Testis (tissue), 2 donors: ENCODE data around the gene DTNB.

Experiments used
- CTCF ChIP-seq, 3 experiments: fragments of 450-650 bp in 2 of 3; fragments of 200-600 bp in 1 of 3; sonication (generic) in 1 of 3; IDR thresholded peaks; one replicate each; pipeline ENCODE4 v1.5.1; 2016 to 2019; ENCODE audit warnings: antibody characterized with exemption in 3 of 3, mild to moderate bottlenecking in 2 of 3, moderate library complexity in 1 of 3
- POLR2A ChIP-seq: fragments of 450-650 bp; IDR thresholded peaks from one replicate; pipeline ENCODE4 v1.6.1; 2017; ENCODE audit warnings: antibody characterized with exemption, mild to moderate bottlenecking, moderate library complexity

GRCh38 chr2:25343187-25343825 lies 330.1 kb downstream of the DTNB start:
- TF ChIP-seq CTCF (IDR thresholded peaks at IDR 0.05) (no peak), POLR2A (no peak)
